AG04449 (cell line): ENCODE measurements around the gene CACTIN.

Experiments
- CTCF ChIA-PET: fragments of 350-600 bp; formaldehyde crosslinking; extraction: SDS; loops from one replicate; lab custom pipeline; 2021; ENCODE audit warnings: antibody characterized with exemption; lab: Yijun Ruan, JAX
- POLR2A ChIA-PET: fragments of 400-600, 350-600 bp; formaldehyde crosslinking; extraction: SDS; loops from one replicate; lab custom pipeline; 2020; ENCODE audit warnings: antibody characterized with exemption, inconsistent platforms; lab: Yijun Ruan, JAX
- DNase-seq: peaks from one replicate; pipeline ENCODE4 v3.0.0-alpha.2; 2010; ENCODE audit warnings: low read depth, low spot score
- H3K4me3 ChIP-seq: 2 replicates; pipeline ENCODE4 v1.5.1; 2011; ENCODE audit warnings: low read depth, mild to moderate bottlenecking, control low read depth, low read length
- TF ChIP-seq, protein P1 (sequence below): IDR thresholded peaks from one replicate; pipeline ENCODE4 v1.5.1; 2011; ENCODE audit warnings: mild to moderate bottlenecking, moderate library complexity, low read length, control low read depth, inconsistent platforms; ENCODE audit not compliant: insufficient read depth; ENCODE audit errors: missing control alignments

The CACTIN gene

DNA sequence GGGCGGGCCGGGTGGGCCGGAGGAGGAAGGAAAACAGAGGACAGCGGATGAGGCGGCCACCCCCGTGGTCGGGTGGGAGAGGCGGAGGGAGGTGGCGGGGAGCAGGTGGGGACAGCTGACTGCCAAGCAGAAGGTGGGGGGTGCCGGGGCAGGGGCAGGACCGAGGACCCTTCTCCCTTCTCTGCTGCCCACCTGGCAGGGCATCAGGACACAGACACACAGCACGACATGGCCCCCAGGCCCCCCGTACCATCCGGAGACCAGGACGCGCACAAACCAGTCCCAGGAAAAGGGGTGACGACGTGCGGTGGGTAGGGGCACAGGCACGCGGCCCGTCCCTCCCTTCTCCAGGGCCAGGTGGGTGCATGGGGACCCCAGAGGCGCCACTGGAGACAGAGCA is 11.0 kb upstream of the CACTIN start:
- no peak overlapping the region for H3K4me3 ChIP-seq
- ChIA-PET POLR2A (no interaction called here), CTCF (interaction anchor here (0.6 kb wide), 1 partner anchor 1857 kb away, joined by 3 read pairs; no protein-coding TSS in a partner anchor)
- DNase-seq, result no peak
- TF ChIP-seq, protein P1, sequence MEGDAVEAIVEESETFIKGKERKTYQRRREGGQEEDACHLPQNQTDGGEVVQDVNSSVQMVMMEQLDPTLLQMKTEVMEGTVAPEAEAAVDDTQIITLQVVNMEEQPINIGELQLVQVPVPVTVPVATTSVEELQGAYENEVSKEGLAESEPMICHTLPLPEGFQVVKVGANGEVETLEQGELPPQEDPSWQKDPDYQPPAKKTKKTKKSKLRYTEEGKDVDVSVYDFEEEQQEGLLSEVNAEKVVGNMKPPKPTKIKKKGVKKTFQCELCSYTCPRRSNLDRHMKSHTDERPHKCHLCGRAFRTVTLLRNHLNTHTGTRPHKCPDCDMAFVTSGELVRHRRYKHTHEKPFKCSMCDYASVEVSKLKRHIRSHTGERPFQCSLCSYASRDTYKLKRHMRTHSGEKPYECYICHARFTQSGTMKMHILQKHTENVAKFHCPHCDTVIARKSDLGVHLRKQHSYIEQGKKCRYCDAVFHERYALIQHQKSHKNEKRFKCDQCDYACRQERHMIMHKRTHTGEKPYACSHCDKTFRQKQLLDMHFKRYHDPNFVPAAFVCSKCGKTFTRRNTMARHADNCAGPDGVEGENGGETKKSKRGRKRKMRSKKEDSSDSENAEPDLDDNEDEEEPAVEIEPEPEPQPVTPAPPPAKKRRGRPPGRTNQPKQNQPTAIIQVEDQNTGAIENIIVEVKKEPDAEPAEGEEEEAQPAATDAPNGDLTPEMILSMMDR, result no peak

DNA sequence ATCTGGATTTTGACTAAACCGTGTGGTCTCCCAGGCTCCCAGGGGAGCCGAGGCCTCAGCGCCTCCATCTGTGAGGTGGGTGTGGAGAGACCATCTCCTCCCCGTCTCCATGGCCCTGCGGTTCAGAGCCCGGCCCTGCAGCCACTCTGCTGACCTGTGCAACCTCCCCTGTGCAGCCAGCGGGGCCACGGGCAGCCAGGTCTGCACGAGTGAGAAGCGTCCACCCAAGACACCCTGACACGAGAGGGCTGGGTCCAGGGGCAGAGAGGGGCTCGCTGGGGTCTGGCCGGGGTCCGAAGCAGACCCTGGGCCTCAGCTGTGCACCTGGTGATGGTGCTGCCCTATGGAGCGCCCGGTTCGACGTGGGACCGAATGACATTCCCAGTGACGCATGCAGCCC is 10.4 kb upstream of the CACTIN start:
- no peak for DNase-seq
- no peak overlapping the region for H3K4me3 ChIP-seq
- TF ChIP-seq, protein P1, result no peak
- CTCF ChIA-PET, result no interaction called here
- POLR2A ChIA-PET, result no interaction called here

DNA sequence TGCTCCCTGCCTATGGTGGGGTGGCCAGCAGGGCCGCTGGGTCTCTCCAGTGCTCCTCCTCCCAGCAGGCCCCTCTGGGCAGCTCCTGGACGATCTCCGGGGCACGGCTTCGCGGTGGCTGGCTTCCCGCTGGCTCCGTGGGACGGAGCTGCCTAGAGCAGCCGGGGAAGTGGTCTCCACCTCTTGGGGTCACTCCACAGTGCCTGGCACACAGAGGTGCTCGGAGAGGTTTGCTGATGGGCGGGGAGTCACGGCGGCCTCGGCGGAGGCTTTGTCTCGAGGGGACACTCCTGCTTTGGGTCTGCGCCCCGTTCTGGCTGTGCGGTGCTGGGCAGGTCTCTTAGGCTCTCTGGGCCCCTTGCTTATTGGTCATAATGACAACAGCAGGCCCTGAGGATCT is 9.9 kb upstream of the CACTIN start:
- ChIA-PET CTCF (no interaction called here), POLR2A (no interaction called here)
- no peak overlapping the region for H3K4me3 ChIP-seq
- TF ChIP-seq, protein P1, result no peak
- DNase-seq, result no peak

DNA sequence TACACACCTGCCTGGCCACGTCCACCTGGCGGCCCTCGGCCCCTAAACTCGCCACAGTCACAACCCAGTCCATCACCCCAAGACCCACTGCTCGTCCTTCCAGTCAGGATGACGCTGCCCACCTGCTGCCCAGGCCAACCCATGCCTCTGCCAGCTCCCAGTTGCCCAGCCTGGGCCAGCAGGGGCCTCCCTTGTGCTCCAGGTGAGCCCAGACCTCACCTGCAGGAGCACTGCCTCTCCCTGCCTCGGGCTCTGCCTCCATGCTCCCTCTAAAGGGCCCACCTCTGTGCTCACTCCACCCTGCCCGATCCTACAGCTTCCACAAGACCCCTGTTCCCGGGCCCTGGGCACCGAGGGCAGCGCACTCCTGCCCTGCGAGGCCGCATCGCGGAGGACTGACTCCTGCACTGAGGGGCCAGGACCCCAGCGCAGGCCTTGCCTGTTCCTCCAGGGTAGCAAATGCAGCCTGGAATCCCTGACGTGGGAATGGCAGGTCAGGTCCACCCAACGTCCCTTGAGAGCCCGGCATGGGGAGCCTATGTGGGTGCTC is 8.0 kb upstream of the CACTIN start:
- H3K4me3 ChIP-seq, result no peak overlapping the region
- TF ChIP-seq, protein P1, result no peak
- POLR2A ChIA-PET, result no interaction called here
- DNase-seq, result no peak
- CTCF ChIA-PET, result no interaction called here

DNA sequence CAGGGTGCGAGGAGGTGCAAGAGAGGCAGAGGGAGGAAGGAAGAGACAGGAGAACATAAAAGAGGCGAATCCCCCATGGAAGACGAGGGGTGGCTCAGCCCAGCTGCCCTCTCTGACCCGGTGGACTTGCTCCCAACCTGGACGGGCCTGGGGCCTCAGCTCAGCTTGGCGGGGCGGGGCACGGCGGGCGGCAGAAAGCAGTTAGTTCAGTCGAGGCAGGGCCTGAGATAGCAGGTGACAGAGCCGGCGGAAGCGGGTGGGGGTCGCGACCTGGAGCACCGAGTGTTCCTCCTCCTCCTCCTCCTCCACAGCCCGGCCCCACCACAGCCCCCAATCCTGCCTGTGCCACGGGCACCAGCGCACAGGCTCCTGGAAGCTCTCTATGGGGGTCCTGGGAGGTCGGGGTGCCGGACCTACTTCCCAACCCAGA is 7.0 kb upstream of the CACTIN start:
- POLR2A ChIA-PET, result no interaction called here

DNA sequence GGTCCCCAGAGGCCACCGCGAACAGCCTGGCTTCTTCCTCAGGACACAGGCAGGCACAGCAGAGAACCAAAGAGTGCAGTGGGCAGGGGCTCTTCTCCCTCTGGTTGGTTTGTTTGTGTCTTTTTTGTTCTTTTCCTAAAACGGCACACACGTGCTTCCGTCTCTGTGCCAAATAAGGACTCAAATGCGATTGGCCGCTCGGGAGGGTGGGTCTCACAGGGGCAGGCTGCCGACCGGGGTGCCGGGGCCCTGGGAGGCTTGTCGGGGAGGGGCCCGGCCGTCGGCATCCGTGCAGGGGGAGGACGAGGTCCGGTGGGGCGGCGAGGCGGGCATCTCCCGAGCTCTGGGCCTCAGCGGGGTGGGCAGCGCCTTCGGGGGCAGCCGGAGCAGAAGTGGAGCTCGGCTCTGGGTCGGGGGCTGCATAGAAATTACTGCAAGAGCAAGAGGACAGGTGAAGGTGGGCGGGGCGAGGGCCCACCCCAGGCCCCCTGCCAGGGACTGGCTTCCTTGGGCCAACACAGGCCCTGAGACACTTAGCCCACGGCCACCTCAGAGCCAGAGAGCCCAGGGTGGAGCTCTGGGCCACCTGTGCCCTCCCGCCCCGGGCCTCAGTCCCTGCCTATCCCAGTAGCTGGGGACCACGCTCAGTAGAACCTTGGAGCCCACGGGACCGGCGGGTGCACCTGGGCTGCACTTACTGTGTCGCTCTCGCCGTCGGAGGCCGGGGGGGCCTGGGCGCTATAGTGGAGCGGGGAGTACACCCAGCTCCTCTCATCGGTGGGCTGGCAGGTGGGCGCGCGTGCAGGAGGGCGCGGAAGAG is 6.4 kb upstream of the CACTIN start:
- TF ChIP-seq, protein P1, result no peak
- no peak for DNase-seq
- ChIA-PET POLR2A (no interaction called here), CTCF (interaction anchor here (0.6 to 1.2 kb wide), 2 partner anchors 11 to 86 kb away, joined by 3 read pairs; no protein-coding TSS in a partner anchor)
- H3K4me3 ChIP-seq, result no peak overlapping the region

More for the DNA sequence above, 7.0 kb upstream of the CACTIN start:
- no peak overlapping the region for H3K4me3 ChIP-seq
- no peak for DNase-seq
- TF ChIP-seq, protein P1, result no peak
- CTCF ChIA-PET, result interaction anchor here (1.2 kb wide), 1 partner anchor 85 kb away, joined by 3 read pairs; no protein-coding TSS in a partner anchor
